Ureter (tissue), 1 donor: Measurements from ENCODE around the gene IL17RB. TPM values are rescaled to one million over a fixed set of nuclear protein-coding genes. Genes with fewer than 3 reads are reported as not detected.

Source experiments
- DNase-seq: peaks from one replicate; pipeline ENCODE4 v3.0.0-alpha.2; 2020; ENCODE audit warnings: low spot score
- total RNA-seq: library from RNA; stranded (reverse); gene quantifications from one replicate; pipeline ENCODE4 v1.2.4, GENCODE V29; 2023
- donor health status: DM: yes; HTN: yes; CAD: no.

Gene IL17RB
- total RNA-seq, 1 donor from 2014 or later: 0.65 TPM

GRCh38 chr3:53812434-53812833, 33.9 kb upstream of the IL17RB start:
- no peak for DNase-seq

GRCh38 chr3:53813229-53813628, 33.1 kb upstream of the IL17RB start:
- DNase-seq: no peak

- no peak for DNase-seq
These were observed 32.5 kb upstream of the IL17RB start for GRCh38 chr3:53813876-53814275.

GRCh38 chr3:53815067-53815466, 31.3 kb upstream of the IL17RB start:
- DNase-seq: peak; percentile 17

- DNase-seq: no peak
These were observed 30.7 kb upstream of the IL17RB start for GRCh38 chr3:53815651-53816050.

GRCh38 chr3:53816425-53816824, 29.9 kb upstream of the IL17RB start:
- DNase-seq: no peak

- no peak for DNase-seq
These were observed 29.2 kb upstream of the IL17RB start for GRCh38 chr3:53817211-53817610.

- DNase-seq: no peak
These were observed 28.6 kb upstream of the IL17RB start for GRCh38 chr3:53817809-53818208.

- DNase-seq: no peak
These were observed 27.9 kb upstream of the IL17RB start for GRCh38 chr3:53818221-53819162.

- DNase-seq: peak; percentile 35
These were observed 27.1 kb upstream of the IL17RB start for GRCh38 chr3:53819163-53819868.

GRCh38 chr3:53820084-53820483, 26.3 kb upstream of the IL17RB start:
- DNase-seq: no peak

- DNase-seq: peak; percentile 29
These were observed 25.4 kb upstream of the IL17RB start for GRCh38 chr3:53820756-53821580.

GRCh38 chr3:53821631-53822121, 24.7 kb upstream of the IL17RB start:
- DNase-seq: peak; percentile 38

GRCh38 chr3:53822331-53822741, 24.0 kb upstream of the IL17RB start:
- DNase-seq: no peak

GRCh38 chr3:53823026-53823955, 23.1 kb upstream of the IL17RB start:
- peak; percentile 39 for DNase-seq

GRCh38 chr3:53823956-53824657, 22.3 kb upstream of the IL17RB start:
- peak; percentile 25 for DNase-seq

GRCh38 chr3:53824795-53825194, 21.6 kb upstream of the IL17RB start:
- DNase-seq: peak; percentile 29

GRCh38 chr3:53826048-53826447, 20.3 kb upstream of the IL17RB start:
- no peak for DNase-seq

- DNase-seq: no peak
These were observed 17.8 kb upstream of the IL17RB start for GRCh38 chr3:53828581-53828980.

- DNase-seq: no peak
These were observed 16.8 kb upstream of the IL17RB start for GRCh38 chr3:53829605-53830004.
